GM19324 (cell line): ENCODE measurements around the gene OSCP1.
"Not testable (repeated sequence)": the region's sequence is repeated elsewhere in the genome, so short reads cannot be mapped to it uniquely, and the experiment has no call there.

Source experiments
- ATAC-seq: cut with Tn5 transposase; IDR thresholded peaks from one replicate; pipeline ENCODE4 v1.9.1; 2021; ENCODE audit warnings: mild to moderate bottlenecking, moderate library complexity; ENCODE audit not compliant: unreplicated experiment, low FRiP score

OSCP1 gene, protein sequence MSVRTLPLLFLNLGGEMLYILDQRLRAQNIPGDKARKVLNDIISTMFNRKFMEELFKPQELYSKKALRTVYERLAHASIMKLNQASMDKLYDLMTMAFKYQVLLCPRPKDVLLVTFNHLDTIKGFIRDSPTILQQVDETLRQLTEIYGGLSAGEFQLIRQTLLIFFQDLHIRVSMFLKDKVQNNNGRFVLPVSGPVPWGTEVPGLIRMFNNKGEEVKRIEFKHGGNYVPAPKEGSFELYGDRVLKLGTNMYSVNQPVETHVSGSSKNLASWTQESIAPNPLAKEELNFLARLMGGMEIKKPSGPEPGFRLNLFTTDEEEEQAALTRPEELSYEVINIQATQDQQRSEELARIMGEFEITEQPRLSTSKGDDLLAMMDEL

DNA sequence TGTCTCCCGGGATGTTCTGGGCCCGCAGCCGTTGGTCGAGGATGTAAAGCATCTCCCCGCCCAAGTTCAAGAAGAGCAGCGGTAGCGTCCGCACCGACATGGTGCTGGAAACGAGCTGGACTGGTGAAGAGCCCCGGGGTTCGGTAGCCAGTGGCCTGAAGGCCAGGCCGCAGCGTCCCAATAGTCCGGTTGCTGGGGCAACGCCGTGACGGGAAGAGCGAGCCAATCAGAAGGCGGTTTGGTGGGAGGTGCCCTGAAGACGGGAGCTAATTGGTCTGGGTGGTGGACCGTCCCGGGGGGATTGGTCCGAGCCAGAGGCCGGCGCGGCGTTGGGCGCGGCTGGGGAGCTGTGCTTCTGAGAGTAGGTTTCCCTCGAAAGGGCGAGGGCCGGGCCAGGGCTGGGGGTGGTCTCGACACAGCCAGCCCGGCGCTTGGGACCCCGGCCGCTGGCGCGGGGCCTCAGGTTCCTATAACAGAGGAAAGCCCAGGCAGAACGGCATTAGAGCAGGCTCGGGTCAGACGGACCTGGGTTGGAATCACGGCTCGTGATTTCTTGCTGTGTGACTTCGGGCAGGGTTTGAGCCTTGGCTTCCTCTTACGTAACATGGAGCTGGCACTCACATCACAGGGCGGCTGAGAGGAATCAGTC lies at the start of gene OSCP1:
OSCP1 (minus strand) TSS at position 182 of the 649 bp plus-strand sequence; CDS start at position 100, 82 bp downstream.
- peak; percentile 98 for ATAC-seq

DNA sequence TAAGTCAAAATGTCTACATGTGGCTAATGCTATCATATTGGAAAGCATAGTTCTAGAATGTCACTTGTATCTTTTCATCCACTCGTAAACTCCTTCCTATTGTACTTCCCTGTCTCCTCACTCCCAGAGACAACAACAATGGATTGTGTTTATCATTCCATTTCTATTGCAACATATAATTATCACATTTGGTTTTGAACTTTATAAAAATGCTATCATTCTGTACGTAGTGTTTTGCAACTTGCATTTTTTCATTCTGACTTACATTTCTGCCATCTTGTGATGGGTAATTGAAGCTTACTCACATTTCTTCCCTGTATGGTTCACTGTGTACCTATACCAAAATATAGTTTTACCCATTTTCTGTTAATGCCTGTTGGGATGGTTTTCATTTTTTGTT lies 47.0 kb upstream of the OSCP1 start:
- ATAC-seq: no peak

DNA sequence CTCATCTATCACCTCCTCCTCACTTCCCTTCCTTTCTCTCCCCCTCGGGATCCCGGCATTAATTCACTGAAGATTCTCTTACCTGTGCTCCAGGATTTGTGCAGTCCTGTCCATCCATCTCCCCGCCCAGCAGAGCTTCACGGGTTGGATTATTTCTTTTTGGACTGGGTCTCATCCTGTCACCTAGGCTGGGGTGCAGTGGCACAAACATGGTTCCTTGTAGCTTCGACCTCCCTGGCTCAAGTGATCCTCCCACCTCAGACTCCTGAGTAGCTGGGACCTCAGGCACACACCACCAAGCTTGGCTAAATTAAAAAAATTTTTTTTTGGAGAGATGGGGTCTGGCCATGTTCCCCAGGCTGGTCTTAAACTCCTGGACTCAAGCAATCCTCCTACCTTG lies 44.7 kb upstream of the OSCP1 start:
- no peak for ATAC-seq

DNA sequence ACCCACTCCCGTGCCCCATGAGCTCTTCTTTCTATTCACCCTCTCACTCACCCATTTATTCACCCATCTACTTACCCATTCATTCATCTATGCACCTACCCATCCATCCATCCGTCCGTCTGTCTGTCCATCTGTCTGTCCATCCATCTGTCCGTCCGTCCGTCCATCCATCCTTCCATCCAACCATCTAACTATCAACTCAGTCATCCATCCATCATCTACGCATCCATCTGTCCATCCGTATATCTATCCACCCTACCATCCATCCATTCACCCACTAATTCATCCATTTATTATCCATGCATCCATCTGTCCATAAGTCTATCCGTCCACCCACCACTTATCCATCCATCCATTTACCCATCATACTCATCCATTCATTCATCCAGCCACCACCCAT lies 43.3 kb upstream of the OSCP1 start:
- no peak for ATAC-seq

DNA sequence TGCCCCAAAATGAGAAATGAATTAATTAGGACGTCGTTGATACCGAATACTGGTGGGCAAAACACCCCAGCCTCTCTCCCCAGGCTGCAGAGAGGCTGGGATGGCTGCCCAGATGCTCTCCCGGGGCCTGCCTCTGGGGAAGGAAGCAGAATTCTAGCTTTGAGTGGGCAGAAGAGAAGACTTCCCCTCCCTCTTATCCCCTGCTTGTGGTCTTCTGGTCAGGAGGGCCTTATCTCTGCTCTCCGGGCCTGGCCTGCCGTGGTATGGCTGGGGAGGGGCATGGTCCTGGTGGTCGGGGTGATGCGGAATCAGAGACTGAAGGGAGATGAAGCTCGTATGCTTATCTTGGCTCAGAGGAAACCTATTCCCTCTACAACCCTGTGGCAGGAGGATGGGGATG lies 42.2 kb upstream of the OSCP1 start:
- no peak for ATAC-seq

DNA sequence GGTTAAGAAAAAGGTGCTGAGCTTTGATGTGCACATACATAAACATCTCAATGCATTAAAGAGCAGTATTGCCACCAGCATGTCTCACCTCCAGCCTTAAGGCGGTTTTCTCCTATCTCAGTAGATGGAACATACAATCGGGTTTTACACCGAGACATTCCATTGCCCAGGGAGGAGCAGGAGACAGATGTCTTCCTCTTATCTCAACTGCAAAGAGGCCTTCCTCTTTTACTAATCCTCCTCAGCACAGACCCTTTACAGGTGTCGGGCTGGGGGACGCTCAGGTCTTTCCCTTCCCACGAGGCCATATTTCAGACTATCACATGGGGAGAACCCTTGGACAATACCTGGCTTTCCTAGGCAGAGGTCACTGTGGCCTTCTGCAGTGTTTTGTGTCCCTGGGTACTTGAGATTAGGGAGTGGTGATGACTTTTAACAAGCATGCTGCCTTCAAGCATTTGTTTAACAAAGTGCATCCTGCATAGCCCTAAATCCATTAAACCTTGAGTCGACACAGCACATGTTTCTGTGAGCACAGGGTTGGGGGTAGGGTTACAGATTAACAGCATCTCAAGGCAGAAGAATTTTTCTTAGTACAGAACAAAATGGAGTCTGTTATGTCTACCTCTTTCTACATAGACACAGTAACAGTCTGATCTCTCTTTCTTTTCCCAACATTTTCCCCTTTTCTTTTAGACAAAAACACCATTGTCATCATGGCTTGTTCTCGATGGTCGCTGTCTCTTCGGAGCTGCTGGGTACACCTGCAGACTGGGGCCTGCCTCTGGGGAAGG lies 39.2 kb upstream of the OSCP1 start:
- not testable (repeated sequence) for ATAC-seq

DNA sequence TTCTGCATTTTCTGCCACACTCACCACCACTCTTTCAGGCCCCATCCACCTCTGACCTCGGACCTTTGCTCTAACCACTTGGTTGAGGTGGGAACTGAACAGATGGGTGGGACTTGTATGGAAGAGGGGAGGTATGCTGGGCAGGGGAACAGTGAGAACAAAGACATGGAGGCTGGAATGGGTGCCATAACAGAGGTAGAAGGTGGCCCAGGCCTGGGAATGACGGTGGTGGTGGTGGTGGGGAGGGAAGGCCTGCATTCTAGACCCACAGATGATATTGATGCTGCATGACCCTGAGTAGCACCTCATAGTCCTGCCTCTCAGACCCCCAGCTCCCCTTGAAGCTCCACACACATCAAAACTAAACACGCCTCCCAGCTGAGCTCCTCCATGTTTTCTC lies 37.7 kb upstream of the OSCP1 start:
- no peak for ATAC-seq

DNA sequence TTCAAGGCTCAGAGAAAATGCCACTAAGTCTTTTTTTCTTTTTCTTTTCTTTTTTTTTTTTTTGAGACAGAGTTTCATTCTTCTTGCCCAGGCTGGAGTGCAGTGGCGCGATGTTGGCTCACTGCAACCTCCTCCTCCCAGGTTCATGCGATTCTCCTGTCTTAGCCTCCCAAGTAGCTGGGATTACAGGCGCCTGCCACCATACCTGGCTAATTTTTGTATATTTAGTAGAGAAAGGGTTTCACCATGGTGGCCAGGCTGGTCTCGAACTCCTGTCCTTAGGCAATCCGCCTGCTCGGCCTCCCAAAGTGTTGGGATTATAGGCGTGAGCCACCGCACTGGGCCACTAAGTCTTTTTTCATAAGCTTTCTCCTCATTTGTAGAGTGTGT lies 37.1 kb upstream of the OSCP1 start:
- ATAC-seq: not testable (repeated sequence)

DNA sequence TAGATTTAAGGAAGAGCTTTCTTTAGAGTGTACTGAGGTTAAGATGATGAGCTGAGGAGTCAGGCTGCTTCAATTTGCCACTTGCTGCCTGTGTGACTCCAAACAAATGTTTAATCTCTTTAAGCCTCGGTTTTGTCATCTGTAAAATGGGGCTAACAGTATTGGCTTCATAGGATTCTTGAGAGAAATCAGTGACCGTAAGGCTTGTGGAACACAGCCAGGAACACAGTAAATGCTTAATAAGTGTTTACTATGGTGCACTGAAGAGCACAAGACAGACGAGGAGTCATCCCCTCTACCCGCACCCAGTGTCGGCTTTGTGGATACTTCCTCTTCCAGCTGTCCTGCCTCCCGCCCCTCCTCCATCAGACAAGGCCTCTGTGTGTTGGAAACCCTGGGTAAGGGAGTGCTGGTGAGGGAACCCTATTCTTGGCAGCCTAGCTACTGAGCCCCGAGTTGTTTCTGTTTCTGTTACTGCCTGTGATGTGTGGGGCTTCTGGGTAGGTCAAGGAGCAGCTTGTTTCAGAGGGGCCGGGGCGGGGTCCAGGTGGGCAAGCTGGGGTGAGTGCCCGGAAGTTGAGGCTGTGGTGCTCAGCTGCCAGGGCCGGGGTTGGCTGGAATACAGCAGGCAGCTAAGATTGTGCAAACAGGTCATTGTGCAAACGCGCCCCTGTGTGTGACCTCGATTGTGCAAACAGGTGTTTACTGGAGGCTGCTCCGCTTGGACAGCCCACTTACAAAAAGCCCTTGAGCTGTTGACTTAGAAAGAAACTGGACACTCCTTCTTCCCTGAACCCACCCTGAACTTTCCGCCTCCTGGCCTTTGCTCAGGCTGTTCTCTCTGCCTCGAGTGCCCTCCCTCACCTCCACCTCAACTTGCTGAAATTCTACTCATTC lies 36.4 kb upstream of the OSCP1 start:
- ATAC-seq: no peak

DNA sequence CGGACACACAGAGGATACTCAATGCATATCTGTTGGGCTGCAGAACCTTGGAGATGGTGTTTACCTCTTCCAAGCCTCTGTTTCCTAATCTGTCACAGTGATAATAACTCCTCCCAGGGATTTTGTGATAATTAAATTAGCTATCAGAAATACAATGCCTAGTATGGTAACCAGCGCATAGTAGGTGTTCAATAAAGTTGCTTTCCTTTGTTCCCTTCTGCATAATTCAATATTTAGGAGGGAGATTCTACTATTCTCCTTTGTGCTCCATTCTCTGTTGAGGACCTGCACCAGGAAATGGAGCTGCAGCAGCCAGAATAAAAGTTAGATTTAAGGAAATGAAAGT lies 35.8 kb upstream of the OSCP1 start:
- no peak for ATAC-seq

DNA sequence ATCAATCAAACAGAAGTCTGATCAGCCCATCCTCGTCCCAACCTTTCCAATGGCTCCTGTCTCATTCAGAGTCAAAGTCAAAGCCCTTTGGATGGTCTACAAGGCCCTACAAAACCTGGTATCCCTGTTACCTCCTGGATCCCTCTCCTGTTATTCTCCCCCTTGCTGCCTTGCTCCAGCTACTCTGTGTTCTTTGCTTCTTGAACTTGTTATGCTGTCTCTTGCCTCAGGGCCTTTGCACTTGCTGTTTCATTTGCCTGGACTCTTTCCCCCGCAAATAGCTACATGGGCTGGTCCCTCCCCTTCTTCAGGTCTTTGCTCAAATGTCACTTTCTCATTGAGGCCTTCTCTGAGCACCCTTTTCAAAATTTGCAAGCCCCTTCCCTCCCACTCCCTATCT lies 33.8 kb upstream of the OSCP1 start:
- no peak for ATAC-seq

DNA sequence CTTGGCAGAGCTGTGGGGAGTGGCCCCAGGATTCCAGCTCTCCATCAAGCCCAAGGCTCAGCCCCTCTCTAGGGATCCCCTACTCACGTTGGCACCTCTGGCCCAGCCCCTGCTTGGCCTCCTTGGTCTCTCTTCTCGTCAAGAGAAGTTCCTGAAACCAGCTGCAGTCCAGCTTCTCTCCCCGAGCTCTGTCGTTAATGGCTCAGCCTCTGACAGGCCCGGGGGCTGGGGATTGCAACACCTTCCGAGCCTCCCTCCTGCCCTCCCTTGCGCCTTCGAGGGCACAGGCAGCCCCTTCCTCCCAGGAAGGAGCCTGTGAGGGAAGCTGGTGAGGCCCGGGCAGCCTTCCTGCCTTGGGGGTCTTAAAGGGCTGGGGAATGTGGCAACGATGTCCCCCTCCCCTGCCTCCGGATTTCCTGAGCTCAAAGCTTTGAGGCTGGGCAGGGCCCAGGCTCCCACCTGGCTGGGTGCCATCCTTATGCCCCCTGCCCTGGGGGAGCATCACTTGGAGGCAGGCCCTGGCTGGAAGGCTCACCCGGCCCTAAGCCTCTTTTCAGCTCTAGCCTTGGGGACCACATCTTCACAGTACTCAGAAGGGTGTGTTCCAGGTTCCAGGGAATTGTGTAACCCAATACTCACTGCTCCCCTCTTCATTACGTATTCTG lies 32.6 kb upstream of the OSCP1 start, which contains the start of gene CSF3R:
CSF3R (minus strand) TSS at position 190 of the 665 bp plus-strand sequence. CDS start 3,417 bp downstream, outside the sequence.
- no peak for ATAC-seq

DNA sequence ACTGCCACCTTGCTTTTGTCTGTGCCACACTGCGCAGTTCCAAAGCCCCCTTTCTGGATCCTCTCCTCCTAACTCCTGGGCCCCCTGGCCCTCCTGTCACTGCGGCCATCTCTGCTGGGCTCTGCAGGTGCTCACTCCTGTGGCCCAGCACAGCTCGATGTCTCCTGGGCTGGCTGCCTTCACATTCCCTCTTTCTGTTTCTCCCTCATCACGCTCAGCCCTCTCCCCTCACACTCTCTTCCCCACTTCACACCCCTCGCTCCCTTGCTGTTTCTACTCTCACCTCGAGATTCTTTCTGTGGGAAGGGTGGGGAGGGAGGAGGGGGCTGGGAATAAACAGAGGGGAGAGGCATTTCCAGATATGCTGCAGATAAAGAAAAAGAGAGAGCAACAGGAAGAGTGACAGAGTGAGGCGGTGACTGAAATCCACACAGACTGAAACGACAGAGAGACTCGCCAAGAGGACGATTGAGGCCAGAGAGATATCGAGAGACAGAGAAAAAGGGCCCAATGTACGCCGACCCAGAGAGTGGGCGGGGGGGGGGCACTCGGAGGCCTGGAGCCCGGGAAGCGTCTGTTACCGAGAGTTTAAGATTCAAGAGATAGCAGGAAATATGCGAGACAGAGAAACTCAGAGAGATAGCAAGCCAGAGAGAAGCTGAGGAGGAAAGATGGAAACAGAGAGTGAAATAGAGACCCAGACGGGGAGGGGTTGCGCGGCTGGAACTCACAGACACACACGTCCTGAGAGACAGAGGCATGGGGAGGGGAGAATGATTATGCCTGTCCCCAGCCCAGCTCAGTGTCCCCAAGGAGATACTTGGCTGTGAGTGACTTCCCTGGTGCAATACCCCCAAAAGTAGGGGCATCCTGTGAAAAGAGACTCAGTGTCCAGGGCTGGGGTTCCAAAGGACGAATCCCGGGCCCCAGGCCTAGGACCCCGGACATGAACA lies 31.8 kb upstream of the OSCP1 start:
- no peak for ATAC-seq

DNA sequence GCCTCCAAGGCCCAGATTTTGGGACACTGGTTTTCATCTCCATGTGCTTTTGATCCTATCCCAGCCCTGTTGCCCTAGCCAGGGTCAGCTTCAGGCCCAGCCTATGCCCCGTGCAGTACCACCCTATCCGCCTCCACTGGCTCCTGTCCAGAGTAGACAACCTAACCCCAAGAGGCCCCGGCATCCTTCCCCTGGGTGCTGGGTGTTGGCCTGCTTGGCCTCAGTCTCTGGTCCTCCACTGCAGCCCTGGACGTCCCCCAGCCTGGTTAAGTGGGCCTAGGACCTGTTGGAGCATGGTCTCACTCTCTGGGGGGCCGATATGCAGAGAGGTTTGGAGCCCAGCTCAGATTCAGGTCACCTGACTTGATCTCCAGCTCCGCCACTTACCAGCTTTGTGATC lies 30.8 kb upstream of the OSCP1 start:
- no peak for ATAC-seq

DNA sequence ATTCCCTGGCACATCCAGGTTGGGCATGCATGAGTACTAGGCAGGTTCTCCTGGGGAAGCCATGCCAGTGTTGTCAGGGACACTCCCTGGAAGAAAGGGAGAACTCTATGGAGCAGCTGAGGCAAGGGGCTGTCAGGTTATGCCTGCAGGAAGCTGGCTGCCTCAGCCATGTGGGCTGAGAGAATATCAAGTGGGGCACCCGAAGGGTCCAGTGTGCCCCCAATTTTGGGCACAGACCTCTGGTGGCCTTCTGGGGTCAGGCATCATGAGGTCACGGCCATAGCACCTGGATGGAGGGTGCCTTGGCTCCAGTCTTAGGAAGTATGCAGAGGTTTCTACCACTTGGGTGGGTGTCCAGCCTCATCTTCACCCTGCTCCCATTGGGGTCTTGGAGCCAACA lies 29.9 kb upstream of the OSCP1 start:
- ATAC-seq: no peak

DNA sequence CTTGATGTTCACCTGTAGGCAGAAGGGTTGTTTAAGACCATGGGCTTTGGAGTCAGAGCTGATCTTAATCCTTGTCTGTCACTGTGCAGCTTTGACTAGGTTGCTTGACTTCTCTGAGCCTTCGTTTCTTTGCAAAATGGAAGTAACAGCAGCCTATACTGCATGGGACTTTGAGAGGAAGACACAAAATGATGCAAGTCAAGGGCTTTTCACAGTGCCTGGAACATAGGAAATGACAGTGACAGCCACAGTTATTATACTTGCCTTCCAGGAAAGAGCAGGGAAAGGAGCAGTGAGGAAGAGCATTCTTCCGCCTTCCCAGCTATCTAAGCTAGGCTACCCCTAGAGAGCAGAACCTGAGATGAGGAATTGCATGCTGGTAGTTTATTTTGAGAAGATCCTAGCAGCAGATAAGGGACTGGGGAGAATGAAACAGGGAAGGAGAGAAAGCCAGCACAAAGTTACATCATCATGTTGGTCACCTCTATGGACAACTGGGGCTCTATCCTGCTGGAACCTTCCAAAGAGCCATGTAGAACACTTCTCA lies 29.3 kb upstream of the OSCP1 start:
- no peak for ATAC-seq

DNA sequence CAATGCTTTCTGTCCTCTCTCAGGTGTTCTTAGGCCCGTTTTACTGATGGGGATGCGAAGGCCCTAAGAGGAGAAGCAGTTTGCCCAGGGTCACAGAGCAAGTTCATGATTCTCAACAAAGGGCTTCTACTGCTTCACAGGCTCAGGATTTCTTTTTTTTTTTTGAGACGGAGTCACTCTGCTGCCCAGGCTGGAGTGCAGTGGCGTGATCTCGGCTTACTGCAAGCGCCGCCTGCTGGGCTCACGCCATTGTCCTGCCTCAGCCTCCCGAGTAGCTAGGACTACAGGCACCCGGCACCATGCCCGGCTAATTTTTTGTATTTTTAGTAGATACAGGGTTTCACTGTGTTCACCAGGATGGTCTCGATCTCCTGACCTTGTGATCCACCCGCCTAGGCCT lies 27.4 kb upstream of the OSCP1 start:
- ATAC-seq: not testable (repeated sequence)

DNA sequence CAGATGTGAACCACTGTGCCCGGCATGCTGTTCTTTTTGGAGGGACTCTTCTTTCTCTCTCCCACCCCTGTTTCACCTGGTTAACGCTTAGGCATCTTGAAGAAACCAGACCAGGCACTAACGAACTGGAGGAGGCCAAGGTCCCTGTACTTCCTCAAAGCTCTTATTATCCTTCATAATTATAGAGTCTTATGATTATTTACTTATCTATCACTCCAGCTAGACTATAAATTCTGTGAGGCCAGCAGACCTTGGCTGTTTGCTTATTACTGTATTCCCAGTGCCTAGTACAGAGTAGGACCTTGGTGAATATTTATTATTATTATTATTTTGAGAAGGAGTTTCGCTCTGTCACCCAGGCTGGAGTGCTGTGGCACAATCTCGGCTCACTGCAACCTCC lies 26.7 kb upstream of the OSCP1 start:
- no peak for ATAC-seq
